K562 treated with DMSO at 1 percent for 48 hours (cell line): ENCODE measurements around the gene CDKN2D. TPM values are rescaled to one million over a fixed set of nuclear protein-coding genes. Genes with fewer than 3 reads are reported as not detected.

Source experiments
- total RNA-seq: library from RNA; unstranded; fragments of 300-600 nt; gene quantifications from 2 replicates; pipeline ENCODE4 v1.2.3, GENCODE V29; 2022; ENCODE audit warnings: low replicate concordance; ENCODE audit errors: extremely low read depth

CDKN2D gene
- not detected in 2 replicates for total RNA-seq

GRCh38 chr19:10568826-10569651 lies at the start of gene CDKN2D:
TSS of gene CDKN2D (minus strand) at chr19:10568979. CDS start at chr19:10568653, 326 bp downstream.

DNA sequence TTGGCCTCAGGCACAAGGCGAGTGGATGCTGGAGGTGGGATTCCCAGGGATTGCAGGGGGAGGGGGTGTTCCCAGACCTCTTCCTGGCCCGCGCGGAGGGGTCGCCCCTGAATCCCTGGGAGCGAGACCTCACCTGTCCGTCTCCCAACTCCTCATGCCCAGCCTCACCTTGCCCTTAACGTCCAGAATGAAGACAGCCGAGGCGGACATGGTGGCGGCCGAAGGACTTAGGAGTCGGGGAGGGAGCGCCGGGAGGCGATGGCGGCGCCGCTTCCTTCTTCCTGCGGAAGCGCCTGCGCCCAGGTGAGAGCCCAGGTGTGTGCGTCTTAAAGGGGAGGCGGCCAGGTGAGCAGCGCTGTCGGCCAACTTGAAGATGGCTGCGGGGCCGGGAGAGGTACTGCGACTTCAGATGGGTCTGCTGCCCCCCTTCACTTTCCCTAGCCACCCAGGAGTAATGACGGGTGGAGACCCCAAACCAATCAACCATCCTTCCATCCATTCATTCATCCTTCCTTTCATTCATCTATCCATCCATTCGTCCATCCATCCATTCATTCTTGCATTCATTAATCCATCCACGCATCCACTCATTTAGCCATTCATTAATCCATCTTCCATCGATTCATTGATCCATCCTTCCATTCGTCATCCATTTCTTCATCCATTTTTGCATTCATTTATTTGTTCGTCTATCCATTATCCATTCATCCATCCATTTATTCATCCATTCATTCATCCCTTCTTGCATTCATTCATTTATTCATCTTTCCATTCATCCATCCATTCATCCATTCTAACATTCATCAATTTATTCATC lies 18.5 kb upstream of the CDKN2D start, which contains the start of gene AP1M2:
Gene AP1M2, minus strand, starts transcription at position 291 of the 817 bp plus-strand sequence. Its CDS starts 81 bp downstream, at position 210.

GRCh38 chr19:10565567-10566407 lies 3.0 kb downstream of the CDKN2D start, which contains the start of gene KRI1:
TSS of gene KRI1 (minus strand) at chr19:10566010. CDS start at chr19:10565999, 11 bp downstream.

DNA sequence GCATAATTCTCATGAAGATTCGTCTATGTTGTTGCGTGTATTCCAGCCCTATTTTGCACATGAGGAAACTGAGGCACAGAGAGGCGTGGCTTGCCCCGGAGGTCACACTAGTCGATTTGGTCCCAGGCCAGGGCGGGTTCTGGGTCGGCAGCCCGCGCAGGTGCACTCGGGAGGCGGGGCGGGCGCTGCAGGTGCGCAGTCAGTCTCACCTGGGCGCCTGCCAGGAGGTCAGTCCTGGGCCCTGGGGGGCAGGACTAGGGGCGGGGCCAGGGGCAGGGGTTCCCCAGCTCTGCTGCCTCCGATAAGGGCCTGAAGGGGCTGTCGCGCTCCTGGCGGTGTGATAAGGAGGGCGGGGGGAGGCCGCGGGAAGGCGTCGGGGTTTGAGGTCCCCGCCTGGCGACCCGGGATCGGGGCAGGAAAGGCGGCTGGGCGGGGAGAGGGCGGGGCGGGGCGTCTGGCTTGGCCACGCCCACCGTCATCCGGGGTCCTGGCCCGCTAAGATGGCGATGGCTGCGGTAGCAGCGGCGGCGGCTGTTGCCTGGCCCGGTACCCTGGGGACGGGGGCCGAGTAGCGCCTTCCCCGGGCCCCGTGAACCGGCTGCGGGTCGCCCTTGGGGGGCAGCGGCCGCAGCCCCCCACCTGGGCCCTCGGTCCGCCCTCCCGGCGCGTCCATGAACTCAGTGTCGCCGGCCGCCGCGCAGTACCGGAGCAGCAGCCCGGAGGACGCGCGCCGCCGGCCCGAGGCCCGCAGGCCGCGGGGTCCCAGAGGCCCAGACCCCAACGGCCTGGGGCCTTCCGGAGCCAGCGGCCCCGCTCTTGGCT lies 25.1 kb downstream of the CDKN2D start, which contains the start of gene ATG4D:
Gene ATG4D, plus strand, starts transcription at position 485 of the 822 bp plus-strand sequence. Its CDS starts 187 bp downstream, at position 672.

GRCh38 chr19:10517361-10517759 lies 51.4 kb downstream of the CDKN2D start, which contains the start of gene S1PR5:
TSS of gene S1PR5 (minus strand) at chr19:10517447. CDS start at chr19:10515011, 2,436 bp downstream.

Other genes with a start within 250 kb of the CDKN2D start
- not detected in 2 replicates for gene RAVER1, start 235.4 kb downstream of the CDKN2D start, total RNA-seq
- not detected in 2 replicates for gene ICAM3, start 229.4 kb downstream of the CDKN2D start, total RNA-seq
- gene TYK2, start 188.4 kb downstream of the CDKN2D start, total RNA-seq, result 316 TPM in 1 of 2 replicates, not detected in the other
- gene CDC37, start 165.4 kb downstream of the CDKN2D start, total RNA-seq, result not detected in 2 replicates
- gene PDE4A, start 148.4 kb downstream of the CDKN2D start, total RNA-seq, result not detected in 2 replicates
- not detected in 2 replicates for gene KEAP1, start 65.6 kb downstream of the CDKN2D start, total RNA-seq
- not detected in 2 replicates for gene S1PR5, start 51.5 kb downstream of the CDKN2D start, total RNA-seq
- not detected in 2 replicates for gene ATG4D, start 25.1 kb downstream of the CDKN2D start, total RNA-seq
- gene KRI1, start 3.0 kb downstream of the CDKN2D start, total RNA-seq, result not detected in 2 replicates
- gene AP1M2, start 18.3 kb upstream of the CDKN2D start, total RNA-seq, result not detected in 2 replicates
- gene SLC44A2, start 56.6 kb upstream of the CDKN2D start, total RNA-seq, result not detected in 2 replicates
- gene ILF3, start 85.4 kb upstream of the CDKN2D start, total RNA-seq, result not detected in 2 replicates
- not detected in 2 replicates for gene QTRT1, start 132.5 kb upstream of the CDKN2D start, total RNA-seq
- gene DNM2, start 149.1 kb upstream of the CDKN2D start, total RNA-seq, result 1,345 TPM in 1 of 2 replicates, not detected in the other